IMR-90 (cell line): ENCODE data around the gene UQCRC2. TPM values are rescaled to one million over a fixed set of nuclear protein-coding genes. Genes with fewer than 3 reads are reported as not detected.

Source experiments
- ATAC-seq: fragments of 200-7000 bp; cut with Tn5 transposase; 2 replicates; pipeline ENCODE4 v1.9.1; 2020; ENCODE audit warnings: low read depth, mild to moderate bottlenecking, moderate library complexity
- BruUV-seq: library from RNA; stranded (reverse); fragments of 400-500 nt; replicated peaks from 2 replicates; lab custom pipeline; 2021; lab: Mats Ljungman, UMichigan
- CTCF ChIA-PET: fragments of 300-600 bp; formaldehyde crosslinking; extraction: SDS; loops from one replicate; lab custom pipeline; 2021; ENCODE audit warnings: antibody characterized with exemption; lab: Yijun Ruan, JAX
- POLR2A ChIA-PET: fragments of 300-600 bp; sonication (Branson Sonifier 250); formaldehyde crosslinking; loops from one replicate; lab custom pipeline; 2022; ENCODE audit warnings: antibody characterized with exemption; ENCODE audit not compliant: unreplicated experiment; lab: Charles Lee
- DNase-seq: peaks from one replicate; pipeline ENCODE4 v3.0.0; 2013
- H2AFZ ChIP-seq: replicated peaks from 2 replicates; pipeline ENCODE3; 2013; ENCODE audit warnings: low read length, mild to moderate bottlenecking; ENCODE audit not compliant: poor library complexity
- H2AK5ac ChIP-seq: 2 replicates; pipeline ENCODE4 v1.6.1; 2013; ENCODE audit warnings: low read depth, low read length, inconsistent platforms
- H2AK9ac ChIP-seq: replicated peaks from 2 replicates; pipeline ENCODE3; 2013; ENCODE audit warnings: mild to moderate bottlenecking, low read depth, low read length, moderate library complexity; ENCODE audit not compliant: poor library complexity
- H2BK120ac ChIP-seq: 2 replicates; pipeline ENCODE4 v1.6.1; 2013; ENCODE audit warnings: low read depth, low read length, inconsistent platforms
- H2BK15ac ChIP-seq: 3 replicates; pipeline ENCODE4 v1.6.1; 2013; ENCODE audit warnings: low read depth, low read length, inconsistent platforms
- H2BK20ac ChIP-seq: 2 replicates; pipeline ENCODE4 v1.6.1; 2013; ENCODE audit warnings: low read depth, mild to moderate bottlenecking, inconsistent platforms, low read length, moderate library complexity
- H2BK5ac ChIP-seq: 2 replicates; pipeline ENCODE4 v1.6.1; 2013; ENCODE audit warnings: mild to moderate bottlenecking, low read depth, low read length, inconsistent platforms; ENCODE audit not compliant: poor library complexity, severe bottlenecking
- H3K14ac ChIP-seq: replicated peaks from 2 replicates; pipeline ENCODE4 v1.6.1; 2013; ENCODE audit warnings: low read depth, low read length, inconsistent platforms
- H3K18ac ChIP-seq: 2 replicates; pipeline ENCODE4 v1.6.1; 2013; ENCODE audit warnings: low read depth, low read length, control low read depth
- H3K23ac ChIP-seq: 2 replicates; pipeline ENCODE4 v1.6.1; 2013; ENCODE audit warnings: low read depth, low read length, inconsistent platforms
- H3K27ac ChIP-seq: 2 replicates; pipeline ENCODE4 v1.5.1; 2013; ENCODE audit warnings: mild to moderate bottlenecking, control low read depth, low read length; ENCODE audit not compliant: insufficient read depth
- H3K27me3 ChIP-seq: 2 replicates; pipeline ENCODE4 v1.6.1; 2013; ENCODE audit warnings: low read length; ENCODE audit not compliant: control insufficient read depth, insufficient read depth
- H3K36me3 ChIP-seq: 2 replicates; pipeline ENCODE4 v1.6.1; 2013; ENCODE audit warnings: low read length, mixed read lengths; ENCODE audit not compliant: control insufficient read depth, insufficient read depth
- H3K4ac ChIP-seq: 2 replicates; pipeline ENCODE4 v1.6.1; 2013; ENCODE audit warnings: low read depth, low read length, inconsistent platforms
- H3K4me1 ChIP-seq: 2 replicates; pipeline ENCODE4 v1.6.1; 2013; ENCODE audit warnings: low read length, mixed read lengths; ENCODE audit not compliant: control insufficient read depth, insufficient read depth
- H3K4me2 ChIP-seq: 2 replicates; pipeline ENCODE4 v1.6.1; 2013; ENCODE audit warnings: low read depth, mild to moderate bottlenecking, control low read depth, low read length, moderate library complexity
- H3K4me3 ChIP-seq: 2 replicates; pipeline ENCODE4 v1.5.1; 2013; ENCODE audit warnings: low read depth, mild to moderate bottlenecking, control low read depth, low read length, moderate library complexity; ENCODE audit not compliant: insufficient read depth
- H3K56ac ChIP-seq: 2 replicates; pipeline ENCODE4 v1.6.1; 2013; ENCODE audit warnings: low read length, inconsistent platforms; ENCODE audit not compliant: insufficient read depth; ENCODE audit errors: extremely low read depth
- H3K79me1 ChIP-seq, 2 experiments: 2 replicates each; pipeline ENCODE4 v1.6.1; 2013; ENCODE audit warnings: low read length in 2 of 2, inconsistent platforms in 1 of 2, low read depth in 1 of 2
- H3K9ac ChIP-seq: 2 replicates; pipeline ENCODE4 v1.6.1; 2013; ENCODE audit warnings: low read depth, low read length, control low read depth
- H3K9me1 ChIP-seq: 2 replicates; pipeline ENCODE4 v1.6.1; 2013; ENCODE audit warnings: low read length, inconsistent platforms; ENCODE audit not compliant: insufficient read depth
- H3K9me3 ChIP-seq: 2 replicates; pipeline ENCODE4 v1.6.1; 2013; ENCODE audit warnings: low read length; ENCODE audit not compliant: control insufficient read depth, insufficient read depth
- H4K20me1 ChIP-seq: 2 replicates; pipeline ENCODE4 v1.6.1; 2013; ENCODE audit warnings: low read length, inconsistent platforms; ENCODE audit not compliant: insufficient read depth
- H4K5ac ChIP-seq: 2 replicates; pipeline ENCODE4 v1.6.1; 2013; ENCODE audit warnings: mild to moderate bottlenecking, low read depth, low read length, control low read depth
- H4K8ac ChIP-seq, 2 experiments: 2 replicates each; pipeline ENCODE4 v1.6.1; 2013; ENCODE audit warnings: low read depth in 2 of 2, low read length in 2 of 2, control low read depth in 1 of 2, inconsistent platforms in 1 of 2
- H4K91ac ChIP-seq: 2 replicates; pipeline ENCODE4 v1.6.1; 2013; ENCODE audit warnings: low read depth, low read length, inconsistent platforms; ENCODE audit not compliant: insufficient read depth
- CTCF ChIP-seq: conservative IDR thresholded peaks from 2 replicates; pipeline ENCODE4 v1.5.1; 2012; ENCODE audit warnings: mild to moderate bottlenecking, low read depth, low read length, improper control_type of control experiment
- FOS ChIP-seq: fragments of 150-350 bp; IDR thresholded peaks from 2 replicates; pipeline ENCODE4 v1.6.1; 2016; ENCODE audit warnings: low read depth, low read length
- NFE2L2 ChIP-seq: fragments of 150-350 bp; IDR thresholded peaks from 2 replicates; pipeline ENCODE4 v1.6.1; 2016; ENCODE audit warnings: low read depth, mild to moderate bottlenecking, low read length
- RAD21 ChIP-seq: IDR thresholded peaks from 2 replicates; pipeline ENCODE4 v1.6.1; 2012; ENCODE audit warnings: low read length, improper control_type of control experiment
- SMC3 ChIP-seq: fragments of 150-350 bp; IDR thresholded peaks from 2 replicates; pipeline ENCODE4 v1.6.1; 2016; ENCODE audit warnings: low read depth, mild to moderate bottlenecking, antibody characterized with exemption, low read length, moderate library complexity
- USF2 ChIP-seq: fragments of 150-350 bp; IDR thresholded peaks from 2 replicates; pipeline ENCODE4 v1.6.1; 2017; ENCODE audit warnings: mild to moderate bottlenecking, antibody characterized with exemption, low read length, low read depth
- WGBS, 2 experiments: methylation state at CpG; one replicate each; pipeline versions ENCODE4 v1.1.5 to v1.1.7; 2013; ENCODE audit warnings: missing lambda C conversion rate in 2 of 2; ENCODE audit not compliant: insufficient read length in 1 of 2; ENCODE audit errors: extremely low coverage in 2 of 2; 5-methylcytosine and 5-hydroxymethylcytosine counted together
- dilution Hi-C: fragments of 300-500 bp; cut with HindIII; formaldehyde crosslinking; loops from one replicate; pipeline ENCODE4 v1.14.3; 2018; ENCODE audit warnings: low sequenced_read_pairs; ENCODE audit not compliant: unreplicated experiment
- in situ Hi-C: fragments of 300-500 bp; cut with MboI; formaldehyde crosslinking; loops from 3 replicates; pipeline ENCODE4 v1.14.3; 2019; ENCODE audit warnings: low sequenced_read_pairs, inconsistent platforms, mixed read lengths
- intact Hi-C: fragments of 100-400 bp; cut with micrococcal nuclease; formaldehyde crosslinking; loops from 2 replicates; pipeline ENCODE4 v1.10.0; 2022
- polyA plus RNA-seq, 3 experiments: library from polyadenylated mRNA; depleted of rRNA; stranded (reverse); fragments of >200 nt; gene quantifications; 2 replicates each; pipeline ENCODE4 v1.2.3, GENCODE V29; 2012; ENCODE audit warnings: low replicate concordance in 1 of 3
- total RNA-seq: library from RNA; depleted of rRNA; stranded (reverse); fragments of >200 nt; gene quantifications from 2 replicates; pipeline ENCODE4 v1.2.3, GENCODE V29; 2012

The UQCRC2 gene
- total and polyA plus RNA-seq, 2 of the 4 experiments (the other 2 are of a cell fraction): 191 to 284 TPM

GRCh38 chr16:21950782-21951521, 2.2 kb upstream of the UQCRC2 start:
- intact Hi-C loops: loop anchor here (1.0 kb wide), 1 partner anchor 237 kb away; no protein-coding TSS in a partner anchor

More at GRCh38 chr16:21950782-21951521, 2.2 kb upstream of the UQCRC2 start:
- peak; percentile 36; the same call in 1 of the 2 replicates for TF ChIP-seq SMC3
- peak; percentile 38 for TF ChIP-seq CTCF
- TF ChIP-seq RAD21: peak; percentile 21; the same call in 1 of the 2 replicates
- TF ChIP-seq FOS: no peak
- TF ChIP-seq NFE2L2: no peak
- TF ChIP-seq USF2: no peak
- Histone ChIP-seq H3K79me1 (peaks cover 13 to 40% of the 10 kb centered on the region in 2 experiments), H3K23ac (no peak overlapping the region), H3K4ac (no peak overlapping the region), H3K56ac (no peak overlapping the region), H3K14ac (no peak overlapping the region), H3K27ac (no peak overlapping the region), H3K9ac (no peak overlapping the region), H2AK9ac (no peak overlapping the region), H3K4me2 (no peak overlapping the region), H2AFZ (peak overlapping the region; percentile 6), H3K9me1 (0 out of 2 replicates have a peak, but pooled peaks cover 2% of the 10 kb centered on the region), H3K4me3 (no peak overlapping the region), H4K20me1 (peaks cover 6% of the 10 kb centered on the region; the same call in 1 of the 2 replicates), H3K18ac (no peak overlapping the region), H3K4me1 (peaks cover 2% of the 10 kb centered on the region; the same call in 1 of the 2 replicates), H2BK15ac (no peak overlapping the region), H2BK20ac (no peak overlapping the region), H2AK5ac (no peak overlapping the region), H2BK120ac (no peak overlapping the region), H3K36me3 (no peaks in the 10 kb centered on the region), H3K9me3 (no peaks in the 10 kb centered on the region), H4K8ac (no peak overlapping the region), H2BK5ac (no peak overlapping the region), H4K5ac (no peak overlapping the region), H4K91ac (no peak overlapping the region), H3K27me3 (no peaks in the 10 kb centered on the region)
- in situ Hi-C loops (no loop called here), dilution Hi-C loops (no loop called here)
- CTCF ChIA-PET: interaction anchor here (0.8 to 1.6 kb wide), 3 partner anchors 13 to 238 kb away, joined by 3 to 5 read pairs (median 4); no protein-coding TSS in a partner anchor
- 79% methylated on average over 7 of the region's 7 CpGs; no CpG with 5 or more reads in 1 of the 2 experiments for WGBS, 2 experiments
- DNase-seq (peak; percentile 37), ATAC-seq (no peak)
- POLR2A ChIA-PET: no interaction called here
- no TSS peak for BruUV-seq
